Coronary artery (tissue), 2 donors: ENCODE measurements around the gene SLC66A2.

Experiments
- DNase-seq: peaks from one replicate; pipeline ENCODE4 v3.0.0-alpha.2; 2017; ENCODE audit warnings: low spot score
- H3K27ac ChIP-seq, 2 donors: fragments of 200-600 bp; sonication (generic); one replicate each; pipeline ENCODE4 v1.5.1; 2016 to 2019
- H3K4me3 ChIP-seq: fragments of 200-600 bp; sonication (generic); 2 replicates; pipeline ENCODE4 v1.5.1; 2016; ENCODE audit warnings: mild to moderate bottlenecking, moderate library complexity
- CTCF ChIP-seq: fragments of 200-600 bp; sonication (generic); IDR thresholded peaks from one replicate; pipeline ENCODE4 v1.5.1; 2019; ENCODE audit warnings: antibody characterized with exemption

SLC66A2 gene

GRCh38 chr18:79955302-79956075, 4.0 kb upstream of the SLC66A2 start:
- TF ChIP-seq CTCF: no peak
- no peak overlapping the region for H3K4me3 ChIP-seq
- no peak for DNase-seq
- H3K27ac ChIP-seq: no peak overlapping the region

- TF ChIP-seq CTCF: no peak
- H3K27ac ChIP-seq: no peak overlapping the region
- no peak overlapping the region for H3K4me3 ChIP-seq
- peak; percentile 41 for DNase-seq
Measured at GRCh38 chr18:79954791-79955190, 3.3 kb upstream of the SLC66A2 start.

- TF ChIP-seq CTCF: no peak
- no peak overlapping the region for H3K4me3 ChIP-seq
- peak; percentile 63 for DNase-seq
- no peak overlapping the region for H3K27ac ChIP-seq
Measured at GRCh38 chr18:79953971-79954651, 2.7 kb upstream of the SLC66A2 start.

GRCh38 chr18:79952996-79953559, 1.6 kb upstream of the SLC66A2 start:
- peak; percentile 72 for DNase-seq
- no peak for TF ChIP-seq CTCF
- no peak overlapping the region for H3K4me3 ChIP-seq
- H3K27ac ChIP-seq: no peak overlapping the region

- H3K4me3 ChIP-seq: peak overlapping the region; percentile 93
- no peak overlapping the region for H3K27ac ChIP-seq
- TF ChIP-seq CTCF: no peak
- DNase-seq: peak; percentile 77
Measured at GRCh38 chr18:79952456-79952995, 1.1 kb upstream of the SLC66A2 start.

GRCh38 chr18:79950515-79951341, 725 bp downstream of the SLC66A2 start:
- no peak for TF ChIP-seq CTCF
- DNase-seq: peak; percentile 71
- Histone ChIP-seq H3K27ac (peak overlapping the region; percentile 75 to 84), H3K4me3 (peak overlapping the region; percentile 93)
